ENCODE results near the gene SPAG16. TPM values are rescaled to one million over a fixed set of nuclear protein-coding genes. Genes with fewer than 3 reads are reported as not detected.

The SPAG16 gene
- polyA plus RNA-seq, 2 of the 4 experiments (the other 2 are of a cell fraction) = 19.1 to 27.6 TPM

GRCh38 chr2:213261237-213261636 lies 23.0 kb upstream of the SPAG16 start:
- FAIRE-seq (no peak), DNase-seq (ENCODE audit: low read depth in 1 of 2, low spot score in 1 of 2) (no peak), ATAC-seq (no peak)
- ChIA-PET CTCF (interaction anchor here (1.2 kb wide), 1 partner anchor 9 kb away, joined by 3 read pairs; no protein-coding TSS in a partner anchor), POLR2A (no interaction called here)
- WGBS (ENCODE audit: missing lambda C conversion rate) = 86% methylated on average over 1 of the region's 1 CpG
- Histone ChIP-seq H3K9me3 (no peaks in the 10 kb centered on the region), H3K4me1 (no peaks in the 10 kb centered on the region), H3K4me2 (no peak overlapping the region), H3K4me3 (no peak overlapping the region), H3K27ac (no peak overlapping the region)
- TF ChIP-seq JUNB (IDR thresholded peaks at IDR 0.05) = no peak
- no peak for TF ChIP-seq FOSL2 (IDR thresholded peaks at IDR 0.05)
- no peak for TF ChIP-seq FOSL2 (CRISPR knock-in tag; IDR thresholded peaks at IDR 0.05)
- no peak for TF ChIP-seq ZC3H11A (IDR thresholded peaks at IDR 0.05)

- WGBS (ENCODE audit: missing lambda C conversion rate) = 46% methylated on average over 6 of the region's 6 CpGs
- Histone ChIP-seq H3K4me3 (no peak overlapping the region), H3K4me1 (no peaks in the 10 kb centered on the region), H3K9me3 (no peaks in the 10 kb centered on the region), H3K4me2 (no peak overlapping the region), H3K27ac (no peak overlapping the region)
- ChIA-PET POLR2A (no interaction called here), CTCF (no interaction called here)
- TF ChIP-seq E2F6 (IDR thresholded peaks at IDR 0.05; ENCODE audit: borderline replicate concordance, low read depth) = no peak
- TF ChIP-seq MAX (IDR thresholded peaks at IDR 0.05) = no peak
- TF ChIP-seq JUN (IDR thresholded peaks at IDR 0.05) = no peak
- no peak for TF ChIP-seq CBX2 (IDR thresholded peaks at IDR 0.05; ENCODE audit: borderline replicate concordance, low read depth)
- no peak for TF ChIP-seq RCOR1 (IDR thresholded peaks at IDR 0.05; ENCODE audit: low read depth, low read length)
- DNase-seq (ENCODE audit: low read depth in 1 of 2, low spot score in 1 of 2) (no peak), FAIRE-seq (no peak), ATAC-seq (no peak)
Observed at GRCh38 chr2:213261715-213262114, 22.5 kb upstream of the SPAG16 start.

- Histone ChIP-seq H3K27ac (no peak overlapping the region), H3K4me2 (no peak overlapping the region), H3K4me1 (no peaks in the 10 kb centered on the region), H3K4me3 (no peak overlapping the region), H3K9me3 (no peaks in the 10 kb centered on the region)
- CTCF ChIA-PET = interaction anchor here (1.6 kb wide), 1 partner anchor 18 kb away, joined by 3 read pairs; no protein-coding TSS in a partner anchor
- 55% methylated on average over 3 of the region's 3 CpGs for WGBS (ENCODE audit: missing lambda C conversion rate)
- POLR2A ChIA-PET = no interaction called here
- TF ChIP-seq ELK1 (IDR thresholded peaks at IDR 0.05; ENCODE audit: low read depth, low read length) = no peak
- no peak for TF ChIP-seq HOXA7 (CRISPR knock-in tag; IDR thresholded peaks at IDR 0.05)
- no peak for TF ChIP-seq SREBF2 (IDR thresholded peaks at IDR 0.05)
- TF ChIP-seq RCOR1 (IDR thresholded peaks at IDR 0.05; ENCODE audit: low read depth, low read length) = no peak
- no peak for TF ChIP-seq POLR2AphosphoS2 (conservative IDR thresholded peaks at IDR 0.05; ENCODE audit: low read length)
- TF ChIP-seq MAX (IDR thresholded peaks at IDR 0.05) = no peak
- TF ChIP-seq SMC3 (IDR thresholded peaks at IDR 0.05) = no peak
- no peak for TF ChIP-seq ZSCAN20 (CRISPR knock-in tag; IDR thresholded peaks at IDR 0.05)
- no peak for TF ChIP-seq NR3C1 (IDR thresholded peaks at IDR 0.05)
- no peak for TF ChIP-seq EHF (CRISPR knock-in tag; IDR thresholded peaks at IDR 0.05)
- no peak for TF ChIP-seq EP300 (IDR thresholded peaks at IDR 0.05)
- no peak for TF ChIP-seq BHLHE40 (IDR thresholded peaks at IDR 0.05; ENCODE audit: low read depth, low read length)
- no peak for TF ChIP-seq CBX2 (IDR thresholded peaks at IDR 0.05; ENCODE audit: borderline replicate concordance, low read depth)
- TF ChIP-seq ESRRA (IDR thresholded peaks at IDR 0.05; ENCODE audit: borderline replicate concordance, low read length) = no peak
- no peak for TF ChIP-seq TFCP2L1 (CRISPR knock-in tag; IDR thresholded peaks at IDR 0.05)
- no peak for TF ChIP-seq RAD21 (conservative IDR thresholded peaks at IDR 0.05 in 1 of 2, IDR thresholded peaks at IDR 0.05 in 1 of 2)
- TF ChIP-seq HDAC2 (IDR thresholded peaks at IDR 0.05) = no peak
- TF ChIP-seq NPAS2 (CRISPR knock-in tag; IDR thresholded peaks at IDR 0.05; ENCODE audit: borderline replicate concordance) = no peak
- TF ChIP-seq CEBPB (IDR thresholded peaks at IDR 0.05) = no peak
- no peak for TF ChIP-seq RARB (CRISPR knock-in tag; IDR thresholded peaks at IDR 0.05)
- DNase-seq (ENCODE audit: low read depth in 1 of 2, low spot score in 1 of 2) = no peak
- no peak for ATAC-seq
- no peak for FAIRE-seq
Observed at GRCh38 chr2:213265679-213266078, 18.6 kb upstream of the SPAG16 start.

Measured in A549 (cell line).